ENCODE measurements around the gene SLC38A4. TPM values are rescaled to one million over a fixed set of nuclear protein-coding genes. Genes with fewer than 3 reads are reported as not detected.

SLC38A4 gene
- total and polyA plus RNA-seq, 2 donors = 1.2 to 2.4 TPM

GRCh38 chr12:46717868-46718267 is 107.9 kb downstream of the SLC38A4 start:
- Histone ChIP-seq H3K9me3 (ENCODE audit: control insufficient read depth in 2 of 2, insufficient read depth in 1 of 2, low read length in 1 of 2) (no peaks in the 10 kb centered on the region), H3K27me3 (ENCODE audit: control insufficient read depth in 2 of 2, insufficient read depth in 1 of 2, low read length in 1 of 2) (no peaks in the 10 kb centered on the region), H3K36me3 (ENCODE audit: control insufficient read depth in 2 of 2, insufficient read depth in 2 of 2, low read length in 1 of 2) (no peaks in the 10 kb centered on the region), H3K4me3 (ENCODE audit: low read length in 2 of 2) (no peak overlapping the region), H3K4me1 (ENCODE audit: control insufficient read depth in 2 of 2, insufficient read depth in 2 of 2, low read length in 2 of 2) (no peaks in the 10 kb centered on the region), H3K27ac (ENCODE audit: low read depth in 1 of 2, low read length in 1 of 2) (no peak overlapping the region)
- WGBS = 97% methylated on average over 3 of the region's 3 CpGs
- no peak for DNase-seq (ENCODE audit: low read depth in 6 of 9, low spot score in 9 of 9)

- DNase-seq (ENCODE audit: low read depth in 6 of 9, low spot score in 9 of 9) = no peak
- Histone ChIP-seq H3K27me3 (ENCODE audit: control insufficient read depth in 2 of 2, insufficient read depth in 1 of 2, low read length in 1 of 2) (no peaks in the 10 kb centered on the region), H3K27ac (ENCODE audit: low read depth in 1 of 2, low read length in 1 of 2) (no peak overlapping the region), H3K36me3 (ENCODE audit: control insufficient read depth in 2 of 2, insufficient read depth in 2 of 2, low read length in 1 of 2) (no peaks in the 10 kb centered on the region), H3K9me3 (ENCODE audit: control insufficient read depth in 2 of 2, insufficient read depth in 1 of 2, low read length in 1 of 2) (no peaks in the 10 kb centered on the region), H3K4me3 (ENCODE audit: low read length in 2 of 2) (no peak overlapping the region), H3K4me1 (ENCODE audit: control insufficient read depth in 2 of 2, insufficient read depth in 2 of 2, low read length in 2 of 2) (no peaks in the 10 kb centered on the region)
Measured at GRCh38 chr12:46717159-46717558, 108.6 kb downstream of the SLC38A4 start.
